ENCODE results near the gene WNK2.

The WNK2 gene

GRCh38 chr9:93258419-93258817 lies 74.5 kb downstream of the WNK2 start:
- DNase-seq: no peak

DNA sequence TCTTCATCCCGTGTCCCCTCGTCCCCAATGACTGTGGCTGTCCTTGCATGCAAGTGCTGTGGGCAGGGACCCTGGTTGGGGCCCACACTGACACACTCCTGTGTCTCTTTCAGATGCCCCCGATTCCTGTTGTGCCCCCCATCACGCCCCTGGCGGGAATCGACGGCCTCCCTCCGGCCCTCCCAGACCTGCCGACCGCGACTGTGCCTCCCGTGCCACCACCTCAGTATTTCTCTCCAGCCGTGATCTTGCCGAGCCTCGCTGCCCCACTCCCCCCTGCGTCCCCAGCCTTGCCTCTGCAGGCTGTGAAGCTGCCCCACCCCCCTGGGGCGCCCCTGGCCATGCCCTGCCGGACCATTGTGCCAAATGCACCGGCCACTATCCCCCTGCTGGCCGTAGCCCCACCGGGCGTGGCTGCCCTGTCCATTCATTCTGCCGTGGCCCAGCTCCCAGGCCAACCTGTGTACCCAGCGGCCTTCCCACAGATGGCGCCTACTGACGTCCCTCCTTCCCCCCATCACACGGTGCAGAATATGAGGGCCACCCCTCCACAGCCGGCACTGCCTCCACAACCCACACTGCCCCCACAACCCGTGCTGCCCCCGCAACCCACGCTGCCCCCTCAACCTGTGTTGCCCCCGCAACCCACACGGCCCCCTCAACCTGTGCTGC lies 75.0 kb downstream of the WNK2 start:
- no peak for DNase-seq

DNA sequence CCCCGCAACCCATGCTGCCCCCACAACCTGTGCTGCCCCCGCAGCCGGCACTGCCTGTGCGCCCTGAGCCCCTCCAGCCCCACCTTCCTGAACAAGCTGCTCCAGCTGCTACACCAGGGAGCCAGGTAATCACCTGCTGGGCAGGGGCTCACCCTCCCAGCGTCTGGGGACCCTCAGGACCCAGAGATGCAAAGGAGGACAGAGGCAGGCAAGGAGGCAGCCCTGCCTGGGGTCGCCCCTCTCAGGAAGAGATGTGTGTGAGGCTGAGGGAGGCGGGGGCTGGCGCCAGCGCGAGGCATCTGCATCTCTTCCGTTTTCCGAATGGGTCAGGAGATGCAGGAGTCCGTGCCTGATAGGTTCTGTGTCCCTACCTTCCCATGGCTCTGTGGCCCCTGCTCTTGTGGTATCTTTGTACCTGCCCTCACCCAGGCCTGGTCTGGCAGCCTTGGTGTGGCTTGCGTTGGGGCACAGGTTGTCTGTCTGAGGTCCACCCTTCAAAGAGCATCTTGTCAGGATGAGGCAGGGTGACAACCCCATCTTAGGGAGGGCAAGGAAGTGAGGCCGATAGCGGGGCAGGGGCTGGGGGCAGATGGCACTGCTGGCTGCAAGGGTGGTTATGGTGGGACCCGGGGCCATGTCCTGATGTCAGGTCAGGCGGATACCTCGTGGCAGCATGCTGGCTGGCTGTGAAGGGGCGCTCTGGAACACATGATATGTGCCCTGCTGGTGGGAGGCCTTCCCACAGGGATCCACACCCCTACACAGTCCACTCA lies 75.7 kb downstream of the WNK2 start:
- no peak for DNase-seq

DNA sequence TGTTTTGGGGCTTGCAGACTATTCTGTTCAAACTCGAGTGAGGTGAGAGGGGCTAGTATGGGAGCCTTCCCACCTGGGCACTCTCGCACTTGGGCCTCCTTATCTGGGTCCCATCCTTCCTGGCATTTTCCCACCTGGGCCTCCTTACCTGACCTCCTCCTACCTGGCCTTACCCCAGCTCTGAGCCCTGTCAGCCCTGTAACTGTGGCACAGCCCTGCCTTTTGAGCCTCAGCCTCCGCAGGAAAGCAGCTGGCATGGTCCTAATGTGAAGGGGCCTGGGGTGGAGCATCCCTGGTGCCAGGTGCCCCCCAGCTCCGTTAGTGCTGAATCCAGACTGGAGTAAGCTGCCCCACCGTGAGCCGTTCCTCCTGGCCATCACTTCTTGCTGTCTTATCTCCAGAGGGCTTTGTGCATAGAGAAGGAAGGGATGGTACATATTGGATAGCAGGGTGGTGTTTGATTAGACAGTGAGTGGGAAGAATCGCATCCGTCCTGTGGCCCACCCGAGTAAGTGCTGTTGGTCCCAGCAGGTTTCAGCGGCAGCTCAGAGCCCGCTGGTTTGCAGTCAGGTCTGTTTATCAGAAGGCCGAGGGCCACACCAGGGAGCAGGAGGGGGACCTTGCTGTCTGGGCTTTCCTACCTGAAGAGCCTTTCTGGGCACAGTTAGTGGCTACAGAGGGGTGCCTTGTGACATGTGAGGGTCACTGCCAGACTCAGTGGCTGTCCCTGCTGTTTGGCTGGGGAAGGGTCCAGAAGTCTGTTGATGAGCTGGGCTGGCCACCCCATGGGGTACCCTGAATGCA lies 76.5 kb downstream of the WNK2 start:
- DNase-seq: no peak

GRCh38 chr9:93261281-93261680 lies 77.3 kb downstream of the WNK2 start:
- no peak for DNase-seq

- no peak for DNase-seq
These were observed 78.0 kb downstream of the WNK2 start for GRCh38 chr9:93261735-93262523.

DNA sequence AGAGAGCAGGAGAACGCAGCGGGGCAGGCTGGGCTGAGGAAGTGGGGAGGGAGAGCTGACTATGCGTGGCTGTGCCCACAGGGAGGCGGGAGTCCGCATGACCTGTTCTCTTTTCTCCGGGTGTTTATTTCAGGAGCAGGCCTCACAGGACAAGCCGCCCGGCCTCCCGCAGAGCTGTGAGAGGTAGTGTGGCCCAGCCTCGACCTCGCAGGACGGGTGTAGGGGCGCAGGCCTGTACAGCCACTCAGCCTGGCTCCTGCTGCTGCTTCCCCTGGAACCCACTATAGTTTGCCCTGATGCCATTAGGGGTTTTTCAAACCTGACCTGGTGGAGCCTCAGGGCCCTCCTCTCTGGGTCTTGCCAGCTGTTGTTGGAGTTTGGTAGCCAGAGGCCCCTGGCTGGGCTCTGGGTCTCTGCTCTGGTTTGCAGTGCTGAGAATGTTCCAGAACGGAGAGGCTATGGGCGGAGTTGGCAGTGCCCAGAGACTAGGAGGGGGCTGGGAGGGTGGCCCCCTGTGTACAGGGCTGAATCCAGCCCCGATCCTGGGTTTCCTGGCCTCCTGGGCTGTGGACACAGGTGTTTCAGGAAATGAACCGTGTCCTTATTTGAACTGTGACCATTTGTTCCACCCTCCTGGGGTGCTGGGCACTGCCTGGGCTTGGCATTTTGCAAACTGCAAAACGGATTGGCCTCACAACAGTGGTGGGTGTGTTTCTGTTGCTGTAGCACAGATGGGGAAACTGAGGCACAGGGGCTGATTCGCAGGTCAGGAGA lies 78.8 kb downstream of the WNK2 start:
- no peak for DNase-seq

GRCh38 chr9:93263334-93264229 lies 79.6 kb downstream of the WNK2 start:
- DNase-seq: no peak

DNA sequence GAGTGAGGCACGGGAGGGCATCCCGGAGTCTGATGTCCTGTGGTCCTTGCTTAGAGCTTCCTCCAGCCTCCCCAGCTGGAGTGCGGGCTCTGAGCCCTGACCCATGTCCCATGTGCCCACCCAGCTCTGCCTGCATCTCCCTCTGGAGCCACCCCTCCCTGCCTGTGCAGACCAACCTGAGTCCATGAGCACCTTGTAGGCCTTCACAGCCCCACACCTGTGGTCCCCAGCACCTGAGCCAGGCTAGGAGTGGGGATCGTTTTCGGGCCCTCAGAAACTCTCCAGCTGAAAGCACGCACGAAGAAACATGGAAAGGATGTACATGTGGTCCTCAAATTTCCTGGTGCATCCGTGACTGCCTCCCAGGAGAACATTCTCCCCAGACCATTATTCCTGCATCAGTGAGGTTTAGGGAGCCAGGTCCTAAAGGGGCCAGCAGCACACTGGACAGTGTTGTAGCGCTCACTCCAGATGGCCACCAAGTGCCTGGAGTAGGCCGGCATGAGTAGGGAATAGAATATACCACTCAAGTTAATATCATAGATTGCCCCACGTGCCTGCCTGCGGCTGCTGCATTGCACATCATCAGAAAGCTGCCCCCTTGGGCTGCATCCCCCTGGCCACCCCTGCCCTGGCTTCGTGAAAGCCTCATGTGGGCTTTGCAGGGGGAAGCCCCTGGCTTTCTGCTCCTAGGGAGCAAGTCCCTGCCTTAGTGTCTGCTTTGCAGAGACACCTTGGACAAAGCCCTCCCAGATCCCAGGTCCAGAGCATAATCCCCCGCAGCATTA lies 80.6 kb downstream of the WNK2 start:
- no peak for DNase-seq

DNA sequence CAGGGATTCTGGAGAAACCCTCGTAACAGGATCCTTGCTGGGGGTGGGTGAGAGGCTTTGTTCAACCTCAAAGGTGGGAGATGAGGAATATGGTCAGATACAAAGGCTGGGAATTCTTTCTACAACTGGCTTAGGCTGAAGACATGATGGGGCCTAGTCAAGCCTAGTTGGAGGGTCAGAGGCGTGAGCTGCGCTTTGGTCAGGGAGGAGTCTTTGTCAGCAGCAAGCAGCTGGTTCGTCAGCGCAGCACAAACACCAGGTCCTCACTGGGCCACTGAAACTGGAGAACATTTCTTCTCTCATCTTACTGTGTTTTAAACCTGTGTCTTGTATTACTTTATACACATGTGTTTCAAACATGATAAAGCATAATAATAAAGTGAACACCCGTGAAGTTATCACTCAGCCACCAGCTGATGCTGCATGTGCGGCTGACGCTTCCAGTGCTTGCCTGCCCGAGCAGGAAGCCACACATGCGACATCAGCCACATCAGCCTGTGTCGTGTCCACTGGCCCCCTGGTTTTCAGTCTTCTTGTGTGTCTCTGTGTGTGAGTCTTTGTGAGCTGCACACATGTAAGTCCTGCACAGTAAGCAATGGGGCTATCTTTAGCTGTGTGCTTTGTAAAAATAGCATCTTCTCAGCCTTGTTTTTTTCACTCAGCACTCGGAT lies 81.5 kb downstream of the WNK2 start:
- DNase-seq: no peak

- DNase-seq: no peak
These were observed 82.0 kb downstream of the WNK2 start for GRCh38 chr9:93265972-93266371.

DNA sequence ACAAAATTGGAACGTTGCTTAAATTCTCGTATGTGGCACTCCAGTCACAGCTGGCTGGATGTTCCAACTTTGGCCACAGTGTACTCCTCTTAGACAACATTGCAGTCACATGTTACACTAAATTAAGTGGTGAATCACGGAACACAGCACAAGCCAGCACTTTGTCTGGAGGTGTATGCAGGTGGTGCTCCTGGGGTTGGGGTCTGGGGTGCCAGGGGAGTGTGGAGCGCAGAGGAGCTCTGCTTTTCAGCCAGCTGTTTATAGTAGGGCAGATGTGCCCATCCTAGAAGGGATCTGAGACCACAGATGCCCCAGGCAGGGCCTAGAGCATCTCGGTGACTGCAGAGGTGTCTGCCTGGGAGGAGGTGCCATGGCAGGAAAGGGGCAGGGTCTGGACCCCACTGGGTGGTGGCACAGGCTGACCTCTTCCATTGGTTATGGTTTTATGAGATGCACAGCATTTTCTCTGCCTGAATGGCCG lies 82.6 kb downstream of the WNK2 start:
- DNase-seq: no peak

- DNase-seq: no peak
These were observed 83.2 kb downstream of the WNK2 start for GRCh38 chr9:93267091-93267541.

GRCh38 chr9:93267681-93268505 lies 84.0 kb downstream of the WNK2 start:
- DNase-seq: no peak

- DNase-seq: peak; percentile 34
These were observed 84.8 kb downstream of the WNK2 start for GRCh38 chr9:93268551-93269314.

GRCh38 chr9:93270976-93271375 lies 87.0 kb downstream of the WNK2 start:
- no peak for DNase-seq

DNA sequence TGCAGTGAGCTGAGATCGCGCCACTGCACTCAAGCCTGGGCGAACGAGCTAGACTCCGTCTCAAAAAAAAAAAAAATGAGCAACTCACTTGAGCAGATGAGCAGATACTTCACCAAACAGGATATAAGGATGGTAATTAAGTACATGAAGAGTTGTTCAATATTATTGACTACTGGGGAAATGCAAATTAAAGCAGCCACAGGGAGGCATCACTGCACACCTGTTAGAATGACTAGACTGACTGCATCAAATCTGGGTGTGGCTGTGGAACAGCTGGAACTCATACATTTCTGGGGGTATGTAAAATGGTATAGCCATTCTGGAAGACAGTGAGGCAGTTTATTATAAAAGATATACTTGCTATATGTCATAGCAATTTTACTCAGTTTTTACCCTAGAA lies 93.0 kb downstream of the WNK2 start:
- no peak for DNase-seq

DNA sequence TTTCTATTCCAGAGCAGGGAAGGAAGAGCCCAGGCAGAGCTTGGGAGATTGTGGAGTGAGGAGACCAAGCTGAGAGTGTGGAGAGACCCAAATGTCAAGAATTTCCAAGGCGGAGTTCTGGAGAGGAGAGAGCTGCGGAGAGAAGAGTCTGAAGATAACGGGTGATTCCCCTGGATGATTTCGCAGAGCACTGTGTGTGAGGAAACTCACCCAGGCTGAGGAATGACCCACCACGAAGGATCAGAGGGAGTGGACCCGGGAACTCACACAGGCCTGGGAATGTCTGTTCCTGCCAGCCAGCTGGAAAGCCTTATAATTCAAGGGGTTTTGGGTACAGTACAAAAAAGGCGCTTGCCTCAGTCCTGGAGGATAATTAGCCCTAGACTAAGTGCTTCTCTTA lies 94.2 kb downstream of the WNK2 start:
- DNase-seq: no peak
